GM23248 (cell line): ENCODE data around the gene MPP1. TPM values are rescaled to one million over a fixed set of nuclear protein-coding genes. Genes with fewer than 3 reads are reported as not detected.

Source experiments
- DNase-seq: peaks from one replicate; pipeline ENCODE4 v3.0.0-alpha.2; 2015
- H2AFZ ChIP-seq: fragments of 200-600 bp; sonication (generic); 2 replicates; pipeline ENCODE4 v1.6.1; 2016; ENCODE audit warnings: antibody characterized with exemption
- H3F3A ChIP-seq: fragments of 200-600 bp; sonication (generic); 2 replicates; pipeline ENCODE4 v1.6.1; 2016; ENCODE audit warnings: mild to moderate bottlenecking, antibody characterized with exemption, mixed run types; ENCODE audit not compliant: insufficient read depth
- H3K27ac ChIP-seq: fragments of 200-600 bp; sonication (generic); 2 replicates; pipeline ENCODE4 v1.5.1; 2016; ENCODE audit warnings: mild to moderate bottlenecking
- H3K27me3 ChIP-seq: fragments of 200-600 bp; sonication (generic); replicated peaks from 2 replicates; pipeline ENCODE4 v1.6.1; 2016; ENCODE audit warnings: mild to moderate bottlenecking; ENCODE audit not compliant: insufficient read depth
- H3K36me3 ChIP-seq: fragments of 200-600 bp; sonication (generic); 2 replicates; pipeline ENCODE4 v1.6.1; 2016; ENCODE audit warnings: low read depth, mild to moderate bottlenecking
- H3K4me1 ChIP-seq: fragments of 200-600 bp; sonication (generic); 2 replicates; pipeline ENCODE4 v1.6.1; 2016; ENCODE audit warnings: mild to moderate bottlenecking; ENCODE audit not compliant: insufficient read depth
- H3K4me2 ChIP-seq: fragments of 200-600 bp; sonication (generic); one replicate; pipeline ENCODE4 v1.6.1; 2016; ENCODE audit warnings: mild to moderate bottlenecking; ENCODE audit not compliant: unreplicated experiment
- H3K4me3 ChIP-seq: fragments of 200-600 bp; sonication (generic); 2 replicates; pipeline ENCODE4 v1.5.1; 2016; ENCODE audit warnings: mild to moderate bottlenecking
- H3K79me2 ChIP-seq: fragments of 200-600 bp; sonication (generic); 2 replicates; pipeline ENCODE4 v1.6.1; 2016; ENCODE audit warnings: mild to moderate bottlenecking; ENCODE audit not compliant: insufficient read depth
- H3K9ac ChIP-seq: fragments of 200-600 bp; sonication (generic); 2 replicates; pipeline ENCODE4 v1.6.1; 2016; ENCODE audit warnings: mild to moderate bottlenecking
- H3K9me2 ChIP-seq: fragments of 200-600 bp; sonication (generic); 2 replicates; pipeline ENCODE4 v1.6.1; 2016; ENCODE audit warnings: mixed run types, mild to moderate bottlenecking, moderate library complexity; ENCODE audit not compliant: insufficient read depth
- H3K9me3 ChIP-seq: fragments of 200-600 bp; sonication (generic); one replicate; pipeline ENCODE4 v1.6.1; 2017; ENCODE audit warnings: low read depth
- H4K20me1 ChIP-seq: fragments of 200-600 bp; sonication (generic); 2 replicates; pipeline ENCODE4 v1.6.0; 2016; ENCODE audit not compliant: insufficient read depth
- EZH2 ChIP-seq: fragments of 200-600 bp; sonication (generic); IDR thresholded peaks from 2 replicates; pipeline ENCODE4 v1.6.1; 2018; ENCODE audit warnings: antibody characterized with exemption, mild to moderate bottlenecking; ENCODE audit not compliant: insufficient read depth, poor library complexity, severe bottlenecking
- EZH2phosphoT487 ChIP-seq: fragments of 200-600 bp; sonication (generic); IDR thresholded peaks from 2 replicates; pipeline ENCODE4 v1.6.1; 2018; ENCODE audit warnings: antibody characterized with exemption, moderate library complexity, mild to moderate bottlenecking, low read depth; ENCODE audit not compliant: insufficient read depth
- WGBS, 2 experiments: methylation state at CpG; one replicate each; pipeline ENCODE4 v1.1.6; 2015 to 2017; ENCODE audit warnings: low lambda C conversion rate in 2 of 2, low coverage in 1 of 2; ENCODE audit errors: missing lambda C conversion rate in 2 of 2; 5-methylcytosine and 5-hydroxymethylcytosine counted together
- in situ Hi-C: fragments of 300-500 bp; cut with MboI; formaldehyde crosslinking; loops from 2 replicates; pipeline ENCODE4 v1.15.0; 2020
- polyA plus RNA-seq: library from polyadenylated mRNA; unstranded; fragments of >200 nt; fragmentation: Nextera tagmentation; extraction: Ambion mirVana; gene quantifications from 2 replicates; pipeline ENCODE4 v1.2.1, GENCODE V29; 2016
- total RNA-seq: library from RNA; depleted of rRNA; stranded (reverse); fragments of >200 nt; shearing (Covaris generic); gene quantifications from 2 replicates; pipeline ENCODE4 v1.2.3, GENCODE V29; 2014

MPP1 gene
- total and polyA plus RNA-seq, 2 experiments from 2014 or later: 16.6 to 22.7 TPM

- no peak overlapping the region for H3K4me3 ChIP-seq
- H3K27ac ChIP-seq: no peak overlapping the region
- H4K20me1 ChIP-seq: no peaks in the 10 kb centered on the region
- no peaks in the 10 kb centered on the region for H3K9me2 ChIP-seq
- H3K79me2 ChIP-seq: no peaks in the 10 kb centered on the region
- no peak for TF ChIP-seq EZH2phosphoT487
- no peak for TF ChIP-seq EZH2
- in situ Hi-C loops: no loop called here
- DNase-seq: peak; percentile 12
- no peaks in the 10 kb centered on the region for H3K9me3 ChIP-seq
- H3K9ac ChIP-seq: no peak overlapping the region
- no peaks in the 10 kb centered on the region for H3F3A ChIP-seq
- WGBS, 2 experiments: 63 to 67% methylated on average over 5 of the region's 5 CpGs
- no peak overlapping the region for H3K4me2 ChIP-seq
- 0 out of 2 replicates have a peak, but pooled peaks cover 3% of the 10 kb centered on the region for H3K4me1 ChIP-seq
- no peaks in the 10 kb centered on the region for H3K36me3 ChIP-seq
- no peaks in the 10 kb centered on the region for H3K27me3 ChIP-seq
- H2AFZ ChIP-seq: no peak overlapping the region
These were observed 10.1 kb upstream of the MPP1 start for GRCh38 chrX:154815274-154815818.

GRCh38 chrX:154813801-154814200 lies 8.5 kb upstream of the MPP1 start:
- H3K9me2 ChIP-seq: no peaks in the 10 kb centered on the region
- in situ Hi-C loops: no loop called here

GRCh38 chrX:154812341-154813101 lies 7.2 kb upstream of the MPP1 start:
- H4K20me1 ChIP-seq: no peaks in the 10 kb centered on the region
- H3K27ac ChIP-seq: no peak overlapping the region
- no peak overlapping the region for H2AFZ ChIP-seq
- no peaks in the 10 kb centered on the region for H3F3A ChIP-seq
- no peaks in the 10 kb centered on the region for H3K9me2 ChIP-seq
- H3K4me3 ChIP-seq: no peak overlapping the region
- DNase-seq: no peak
- H3K27me3 ChIP-seq: no peaks in the 10 kb centered on the region
- no peak overlapping the region for H3K9ac ChIP-seq
- WGBS, 2 experiments: 48 to 57% methylated on average over 2 of the region's 2 CpGs
- no peak overlapping the region for H3K4me2 ChIP-seq
- in situ Hi-C loops: no loop called here
- no peaks in the 10 kb centered on the region for H3K36me3 ChIP-seq
- no peaks in the 10 kb centered on the region for H3K9me3 ChIP-seq
- H3K79me2 ChIP-seq: no peaks in the 10 kb centered on the region
- TF ChIP-seq EZH2 (no peak), EZH2phosphoT487 (no peak)
- H3K4me1 ChIP-seq: 0 out of 2 replicates have a peak, but pooled peaks cover 3% of the 10 kb centered on the region

More at GRCh38 chrX:154813801-154814200, 8.5 kb upstream of the MPP1 start:
- TF ChIP-seq EZH2phosphoT487 (no peak), EZH2 (no peak)
- no peak overlapping the region for H3K27ac ChIP-seq
- H3K79me2 ChIP-seq: no peaks in the 10 kb centered on the region
- H3K9me3 ChIP-seq: no peaks in the 10 kb centered on the region
- no peak overlapping the region for H2AFZ ChIP-seq
- 0 out of 2 replicates have a peak, but pooled peaks cover 3% of the 10 kb centered on the region for H3K4me1 ChIP-seq
- no peak overlapping the region for H3K4me3 ChIP-seq
- no peaks in the 10 kb centered on the region for H3K36me3 ChIP-seq
- no peaks in the 10 kb centered on the region for H3F3A ChIP-seq
- no peak for DNase-seq
- H3K4me2 ChIP-seq: no peak overlapping the region
- no peaks in the 10 kb centered on the region for H4K20me1 ChIP-seq
- H3K27me3 ChIP-seq: no peaks in the 10 kb centered on the region
- H3K9ac ChIP-seq: no peak overlapping the region
- WGBS, 2 experiments: 0 to 9% methylated on average over 1 of the region's 1 CpG

GRCh38 chrX:154809939-154810665 lies 4.8 kb upstream of the MPP1 start:
- WGBS, 2 experiments: 83 to 100% methylated on average over 1 of the region's 1 CpG

More at GRCh38 chrX:154809939-154810665, 4.8 kb upstream of the MPP1 start:
- H3K9me3 ChIP-seq: no peaks in the 10 kb centered on the region
- H3K9me2 ChIP-seq: no peaks in the 10 kb centered on the region
- no peak overlapping the region for H3K4me2 ChIP-seq
- H3K9ac ChIP-seq: no peak overlapping the region
- TF ChIP-seq EZH2 (no peak), EZH2phosphoT487 (no peak)
- H3K4me1 ChIP-seq: 0 out of 2 replicates have a peak, but pooled peaks cover 1% of the 10 kb centered on the region
- no peaks in the 10 kb centered on the region for H3K79me2 ChIP-seq
- no peak overlapping the region for H2AFZ ChIP-seq
- in situ Hi-C loops: no loop called here
- H3K4me3 ChIP-seq: no peak overlapping the region
- no peaks in the 10 kb centered on the region for H3K36me3 ChIP-seq
- peak; percentile 8 for DNase-seq
- H4K20me1 ChIP-seq: no peaks in the 10 kb centered on the region
- no peaks in the 10 kb centered on the region for H3F3A ChIP-seq
- no peak overlapping the region for H3K27ac ChIP-seq
- no peaks in the 10 kb centered on the region for H3K27me3 ChIP-seq
